Mesothelial cell of epicardium (in vitro differentiated cells): ENCODE results near the gene RRP8. TPM values are rescaled to one million over a fixed set of nuclear protein-coding genes. Genes with fewer than 3 reads are reported as not detected.

Experiments
- DNase-seq, 2 experiments: peaks; one replicate each; pipeline ENCODE4 v3.0.0; 2021; ENCODE audit warnings: low spot score in 2 of 2; ENCODE audit not compliant: unreplicated experiment in 2 of 2
- H3K27ac Mint-ChIP-seq: 2 replicates; pipeline ENCODE4 v1.8.0; 2021; ENCODE audit warnings: mixed read lengths
- H3K27me3 Mint-ChIP-seq: 2 replicates; pipeline ENCODE4 v1.8.0; 2021; ENCODE audit warnings: low read depth, mixed read lengths
- H3K36me3 Mint-ChIP-seq: 2 replicates; pipeline ENCODE4 v1.8.0; 2021; ENCODE audit warnings: mixed read lengths
- H3K4me1 Mint-ChIP-seq: 2 replicates; pipeline ENCODE4 v1.8.0; 2021; ENCODE audit warnings: mixed read lengths
- H3K4me3 Mint-ChIP-seq: 2 replicates; pipeline ENCODE4 v1.8.0; 2021; ENCODE audit warnings: mild to moderate bottlenecking, moderate library complexity, mixed read lengths
- H3K9me3 Mint-ChIP-seq: 2 replicates; pipeline ENCODE4 v1.8.0; 2021; ENCODE audit warnings: mixed read lengths
- total RNA-seq: library from RNA; stranded (reverse); gene quantifications from 3 replicates; pipeline ENCODE4 v1.2.1, GENCODE V29; 2021
- TF ChIP-seq, protein P1 (sequence below): fragments of 200-600 bp; sonication (generic); IDR thresholded peaks from one replicate; pipeline ENCODE4 v1.5.0; 2021; ENCODE audit warnings: antibody characterized with exemption; ENCODE audit not compliant: unreplicated experiment

RRP8 gene
- total RNA-seq, 1 donor from 2014 or later = 18.6 TPM

DNA sequence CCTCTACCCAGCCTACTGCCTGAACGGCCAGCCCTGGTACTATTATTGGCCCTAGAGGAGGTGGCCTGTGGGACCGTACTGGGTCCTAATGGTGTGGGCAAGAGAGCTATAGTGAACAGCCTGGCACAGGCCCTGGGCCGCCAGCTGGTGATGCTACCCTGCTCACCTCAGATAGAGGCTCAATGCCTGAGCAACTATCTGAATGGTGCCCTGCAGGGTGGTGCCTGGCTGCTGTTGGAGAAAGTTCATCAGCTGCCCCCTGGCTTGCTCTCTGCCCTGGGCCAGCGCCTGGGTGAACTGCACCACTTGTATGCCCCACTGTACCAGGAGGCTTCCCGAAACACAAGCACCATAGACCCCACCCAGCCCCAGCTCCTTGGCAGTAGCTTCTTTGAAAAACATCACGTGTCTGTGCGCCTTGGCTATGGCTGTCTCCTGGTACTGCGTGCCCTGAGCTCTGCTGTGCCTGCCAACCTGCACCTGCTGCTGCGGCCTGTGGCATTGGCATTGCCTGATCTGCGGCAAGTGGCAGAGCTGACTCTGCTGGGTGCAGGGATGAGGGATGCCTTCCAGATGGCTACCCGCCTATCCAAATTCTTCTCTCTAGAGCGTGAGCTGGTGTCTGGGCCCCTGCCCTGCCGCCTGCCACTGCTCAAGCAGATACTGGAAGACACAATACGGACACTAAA is 57.4 kb downstream of the RRP8 start:
- DNase-seq = no peak
- Mint-ChIP-seq H3K27me3 (no peaks in the 10 kb centered on the region), H3K4me1 (no peaks in the 10 kb centered on the region), H3K9me3 (no peaks in the 10 kb centered on the region), H3K4me3 (no peak overlapping the region), H3K27ac (no peak overlapping the region), H3K36me3 (no peaks in the 10 kb centered on the region)
- TF ChIP-seq, protein P1, sequence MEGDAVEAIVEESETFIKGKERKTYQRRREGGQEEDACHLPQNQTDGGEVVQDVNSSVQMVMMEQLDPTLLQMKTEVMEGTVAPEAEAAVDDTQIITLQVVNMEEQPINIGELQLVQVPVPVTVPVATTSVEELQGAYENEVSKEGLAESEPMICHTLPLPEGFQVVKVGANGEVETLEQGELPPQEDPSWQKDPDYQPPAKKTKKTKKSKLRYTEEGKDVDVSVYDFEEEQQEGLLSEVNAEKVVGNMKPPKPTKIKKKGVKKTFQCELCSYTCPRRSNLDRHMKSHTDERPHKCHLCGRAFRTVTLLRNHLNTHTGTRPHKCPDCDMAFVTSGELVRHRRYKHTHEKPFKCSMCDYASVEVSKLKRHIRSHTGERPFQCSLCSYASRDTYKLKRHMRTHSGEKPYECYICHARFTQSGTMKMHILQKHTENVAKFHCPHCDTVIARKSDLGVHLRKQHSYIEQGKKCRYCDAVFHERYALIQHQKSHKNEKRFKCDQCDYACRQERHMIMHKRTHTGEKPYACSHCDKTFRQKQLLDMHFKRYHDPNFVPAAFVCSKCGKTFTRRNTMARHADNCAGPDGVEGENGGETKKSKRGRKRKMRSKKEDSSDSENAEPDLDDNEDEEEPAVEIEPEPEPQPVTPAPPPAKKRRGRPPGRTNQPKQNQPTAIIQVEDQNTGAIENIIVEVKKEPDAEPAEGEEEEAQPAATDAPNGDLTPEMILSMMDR = no peak

Other genes with a start within 250 kb of the RRP8 start
- gene SMPD1, start 213.1 kb downstream of the RRP8 start, total RNA-seq = 24.9 to 27.2 TPM (median 27.1 TPM) in 3 replicates
- gene APBB1, start 184.5 kb downstream of the RRP8 start, total RNA-seq = 61.7 to 64.2 TPM (median 62.4 TPM) in 3 replicates
- gene HPX, start 162.6 kb downstream of the RRP8 start, total RNA-seq = 5.2 to 9.9 TPM (median 9.5 TPM) in 3 replicates
- 25.9 to 30.3 TPM (median 26.5 TPM) in 3 replicates for gene TRIM3, start 129.7 kb downstream of the RRP8 start, total RNA-seq
- gene ARFIP2, start 122.3 kb downstream of the RRP8 start, total RNA-seq = 72.2 to 73.1 TPM (median 72.3 TPM) in 3 replicates
- 34.0 to 37.2 TPM (median 36.4 TPM) in 3 replicates for gene TIMM10B, start 122.1 kb downstream of the RRP8 start, total RNA-seq
- 14.3 to 17.3 TPM (median 16.7 TPM) in 3 replicates for gene DNHD1, start 106.3 kb downstream of the RRP8 start, total RNA-seq
- 127 to 144 TPM (median 130 TPM) in 3 replicates for gene ILK, start 158 bp upstream of the RRP8 start, total RNA-seq
- gene TAF10, start 8.6 kb upstream of the RRP8 start, total RNA-seq = 112 to 119 TPM (median 115 TPM) in 3 replicates
- gene TPP1, start 15.8 kb upstream of the RRP8 start, total RNA-seq = 45.8 to 50.1 TPM (median 46.0 TPM) in 3 replicates
- 75.9 to 81.2 TPM (median 77.3 TPM) in 3 replicates for gene DCHS1, start 52.2 kb upstream of the RRP8 start, total RNA-seq
- 41.6 to 45.3 TPM (median 42.7 TPM) in 3 replicates for gene MRPL17, start 79.7 kb upstream of the RRP8 start, total RNA-seq
- 0.11 to 0.29 TPM (median 0.27 TPM) in 3 replicates for gene OR2AG2, start 168.4 kb upstream of the RRP8 start, total RNA-seq
- gene OR2AG1, start 179.4 kb upstream of the RRP8 start, total RNA-seq = not detected in 3 replicates
- gene OR6A2, start 196.1 kb upstream of the RRP8 start, total RNA-seq = 0.34 to 0.60 TPM (median 0.38 TPM) in 3 replicates
- gene OR10A5, start 242.1 kb upstream of the RRP8 start, total RNA-seq = not detected in 3 replicates